ENCODE measurements around the gene TPD52L1. TPM values are rescaled to one million over a fixed set of nuclear protein-coding genes. Genes with fewer than 3 reads are reported as not detected.
A peak's percentile ranks its signal among the peaks of the same experiment; 100 is the strongest.

The TPD52L1 gene
- total and polyA plus RNA-seq, 4 donors = 16.5 to 55.1 (median 22.4) TPM

GRCh38 chr6:125188037-125188436 lies 34.5 kb downstream of the TPD52L1 start:
- no peak overlapping the region for H3K4me3 ChIP-seq (ENCODE audit: low read depth, low read length)
- H3K36me3 ChIP-seq (ENCODE audit: control insufficient read depth, insufficient read depth, low read length) = no peaks in the 10 kb centered on the region
- no peak for DNase-seq (ENCODE audit: low read depth in 4 of 6, low spot score in 6 of 6)
- H3K9me3 ChIP-seq (ENCODE audit: control insufficient read depth, insufficient read depth, low read length) = no peaks in the 10 kb centered on the region
- H3K4me1 ChIP-seq (ENCODE audit: control insufficient read depth, insufficient read depth, low read length) = no peaks in the 10 kb centered on the region
- H3K27ac ChIP-seq (ENCODE audit: low read depth, low read length) = no peak overlapping the region
- WGBS (ENCODE audit: insufficient coverage) = no CpG with 5 or more reads among the region's 2 CpGs
- H3K27me3 ChIP-seq (ENCODE audit: control insufficient read depth, insufficient read depth, low read length) = no peaks in the 10 kb centered on the region

- no peaks in the 10 kb centered on the region for H3K9me3 ChIP-seq (ENCODE audit: control insufficient read depth, insufficient read depth, low read length)
- no peak for DNase-seq (ENCODE audit: low read depth in 4 of 6, low spot score in 6 of 6)
- WGBS (ENCODE audit: insufficient coverage) = no CpG with 5 or more reads among the region's 1 CpG
- H3K27me3 ChIP-seq (ENCODE audit: control insufficient read depth, insufficient read depth, low read length) = no peaks in the 10 kb centered on the region
- H3K36me3 ChIP-seq (ENCODE audit: control insufficient read depth, insufficient read depth, low read length) = no peaks in the 10 kb centered on the region
- no peak overlapping the region for H3K27ac ChIP-seq (ENCODE audit: low read depth, low read length)
- no peaks in the 10 kb centered on the region for H3K4me1 ChIP-seq (ENCODE audit: control insufficient read depth, insufficient read depth, low read length)
- no peak overlapping the region for H3K4me3 ChIP-seq (ENCODE audit: low read depth, low read length)
Observed at GRCh38 chr6:125188594-125189203, 35.1 kb downstream of the TPD52L1 start.

- Histone ChIP-seq H3K27me3 (ENCODE audit: control insufficient read depth, insufficient read depth, low read length) (no peaks in the 10 kb centered on the region), H3K36me3 (ENCODE audit: control insufficient read depth, insufficient read depth, low read length) (no peaks in the 10 kb centered on the region), H3K4me3 (ENCODE audit: low read depth, low read length) (no peak overlapping the region), H3K27ac (ENCODE audit: low read depth, low read length) (no peak overlapping the region), H3K9me3 (ENCODE audit: control insufficient read depth, insufficient read depth, low read length) (no peaks in the 10 kb centered on the region), H3K4me1 (ENCODE audit: control insufficient read depth, insufficient read depth, low read length) (no peaks in the 10 kb centered on the region)
- WGBS (ENCODE audit: insufficient coverage) = no CpG with 5 or more reads among the region's 1 CpG
- DNase-seq (ENCODE audit: low read depth in 4 of 6, low spot score in 6 of 6) = no peak
Observed at GRCh38 chr6:125189494-125189893, 35.9 kb downstream of the TPD52L1 start.

- Histone ChIP-seq H3K4me3 (ENCODE audit: low read depth, low read length) (no peak overlapping the region), H3K4me1 (ENCODE audit: control insufficient read depth, insufficient read depth, low read length) (no peaks in the 10 kb centered on the region), H3K27ac (ENCODE audit: low read depth, low read length) (no peak overlapping the region), H3K9me3 (ENCODE audit: control insufficient read depth, insufficient read depth, low read length) (no peaks in the 10 kb centered on the region), H3K36me3 (ENCODE audit: control insufficient read depth, insufficient read depth, low read length) (no peaks in the 10 kb centered on the region), H3K27me3 (ENCODE audit: control insufficient read depth, insufficient read depth, low read length) (no peaks in the 10 kb centered on the region)
- DNase-seq (ENCODE audit: low read depth in 4 of 6, low spot score in 6 of 6) = no peak
- WGBS (ENCODE audit: insufficient coverage) = 100% methylated on average over 1 of the region's 4 CpGs
Observed at GRCh38 chr6:125190667-125191066, 37.1 kb downstream of the TPD52L1 start.

GRCh38 chr6:125191916-125192609 lies 38.5 kb downstream of the TPD52L1 start:
- Histone ChIP-seq H3K27me3 (ENCODE audit: control insufficient read depth, insufficient read depth, low read length) (no peaks in the 10 kb centered on the region), H3K9me3 (ENCODE audit: control insufficient read depth, insufficient read depth, low read length) (no peaks in the 10 kb centered on the region), H3K36me3 (ENCODE audit: control insufficient read depth, insufficient read depth, low read length) (no peaks in the 10 kb centered on the region), H3K27ac (ENCODE audit: low read depth, low read length) (no peak overlapping the region), H3K4me1 (ENCODE audit: control insufficient read depth, insufficient read depth, low read length) (no peaks in the 10 kb centered on the region), H3K4me3 (ENCODE audit: low read depth, low read length) (no peak overlapping the region)
- peak in 1 of 6 donors; percentile 12 for DNase-seq (ENCODE audit: low read depth in 4 of 6, low spot score in 6 of 6)
- 80% methylated on average over 1 of the region's 5 CpGs for WGBS (ENCODE audit: insufficient coverage)

GRCh38 chr6:125192610-125192930 lies 39.0 kb downstream of the TPD52L1 start:
- Histone ChIP-seq H3K4me1 (ENCODE audit: control insufficient read depth, insufficient read depth, low read length) (no peaks in the 10 kb centered on the region), H3K9me3 (ENCODE audit: control insufficient read depth, insufficient read depth, low read length) (no peaks in the 10 kb centered on the region), H3K27ac (ENCODE audit: low read depth, low read length) (no peak overlapping the region), H3K27me3 (ENCODE audit: control insufficient read depth, insufficient read depth, low read length) (no peaks in the 10 kb centered on the region), H3K36me3 (ENCODE audit: control insufficient read depth, insufficient read depth, low read length) (no peaks in the 10 kb centered on the region), H3K4me3 (ENCODE audit: low read depth, low read length) (no peak overlapping the region)
- 83% methylated on average over 5 of the region's 5 CpGs for WGBS (ENCODE audit: insufficient coverage)
- no peak for DNase-seq (ENCODE audit: low read depth in 4 of 6, low spot score in 6 of 6)

GRCh38 chr6:125193208-125193607 lies 39.6 kb downstream of the TPD52L1 start:
- no peak overlapping the region for H3K27ac ChIP-seq (ENCODE audit: low read depth, low read length)
- DNase-seq (ENCODE audit: low read depth in 4 of 6, low spot score in 6 of 6) = no peak
- 100% methylated on average over 1 of the region's 2 CpGs for WGBS (ENCODE audit: insufficient coverage)
- H3K9me3 ChIP-seq (ENCODE audit: control insufficient read depth, insufficient read depth, low read length) = no peaks in the 10 kb centered on the region
- no peak overlapping the region for H3K4me3 ChIP-seq (ENCODE audit: low read depth, low read length)
- no peaks in the 10 kb centered on the region for H3K36me3 ChIP-seq (ENCODE audit: control insufficient read depth, insufficient read depth, low read length)
- no peaks in the 10 kb centered on the region for H3K4me1 ChIP-seq (ENCODE audit: control insufficient read depth, insufficient read depth, low read length)
- H3K27me3 ChIP-seq (ENCODE audit: control insufficient read depth, insufficient read depth, low read length) = no peaks in the 10 kb centered on the region

GRCh38 chr6:125194941-125195340 lies 41.4 kb downstream of the TPD52L1 start:
- no peak overlapping the region for H3K4me3 ChIP-seq (ENCODE audit: low read depth, low read length)
- no peaks in the 10 kb centered on the region for H3K4me1 ChIP-seq (ENCODE audit: control insufficient read depth, insufficient read depth, low read length)
- H3K27me3 ChIP-seq (ENCODE audit: control insufficient read depth, insufficient read depth, low read length) = no peaks in the 10 kb centered on the region
- DNase-seq (ENCODE audit: low read depth in 4 of 6, low spot score in 6 of 6) = no peak
- no peaks in the 10 kb centered on the region for H3K36me3 ChIP-seq (ENCODE audit: control insufficient read depth, insufficient read depth, low read length)
- H3K27ac ChIP-seq (ENCODE audit: low read depth, low read length) = no peak overlapping the region
- no peaks in the 10 kb centered on the region for H3K9me3 ChIP-seq (ENCODE audit: control insufficient read depth, insufficient read depth, low read length)

- Histone ChIP-seq H3K9me3 (ENCODE audit: control insufficient read depth, insufficient read depth, low read length) (no peaks in the 10 kb centered on the region), H3K4me3 (ENCODE audit: low read depth, low read length) (no peak overlapping the region), H3K27ac (ENCODE audit: low read depth, low read length) (no peak overlapping the region), H3K36me3 (ENCODE audit: control insufficient read depth, insufficient read depth, low read length) (no peaks in the 10 kb centered on the region), H3K4me1 (ENCODE audit: control insufficient read depth, insufficient read depth, low read length) (no peaks in the 10 kb centered on the region), H3K27me3 (ENCODE audit: control insufficient read depth, insufficient read depth, low read length) (no peaks in the 10 kb centered on the region)
- 92% methylated on average over 3 of the region's 3 CpGs for WGBS (ENCODE audit: insufficient coverage)
- DNase-seq (ENCODE audit: low read depth in 4 of 6, low spot score in 6 of 6) = no peak
Observed at GRCh38 chr6:125195526-125195925, 42.0 kb downstream of the TPD52L1 start.

- Histone ChIP-seq H3K36me3 (ENCODE audit: control insufficient read depth, insufficient read depth, low read length) (no peaks in the 10 kb centered on the region), H3K27ac (ENCODE audit: low read depth, low read length) (no peak overlapping the region), H3K4me3 (ENCODE audit: low read depth, low read length) (no peak overlapping the region), H3K27me3 (ENCODE audit: control insufficient read depth, insufficient read depth, low read length) (no peaks in the 10 kb centered on the region), H3K9me3 (ENCODE audit: control insufficient read depth, insufficient read depth, low read length) (no peaks in the 10 kb centered on the region), H3K4me1 (ENCODE audit: control insufficient read depth, insufficient read depth, low read length) (no peaks in the 10 kb centered on the region)
- WGBS (ENCODE audit: insufficient coverage) = no CpG with 5 or more reads among the region's 3 CpGs
- no peak for DNase-seq (ENCODE audit: low read depth in 4 of 6, low spot score in 6 of 6)
Observed at GRCh38 chr6:125196613-125197012, 43.0 kb downstream of the TPD52L1 start.

Data from spinal cord (tissue), 10 donors.